Urinary bladder (tissue), 4 donors: ENCODE measurements around the gene ENTPD6. TPM values are rescaled to one million over a fixed set of nuclear protein-coding genes. Genes with fewer than 3 reads are reported as not detected.

ENCODE experiments used
- DNase-seq: peaks from one replicate; pipeline ENCODE4 v3.0.0-alpha.2; 2015; ENCODE audit errors: extremely low spot score
- H3K27ac ChIP-seq: one replicate; pipeline ENCODE4 v1.5.1; 2013; ENCODE audit warnings: low read depth, mild to moderate bottlenecking, moderate library complexity
- H3K36me3 ChIP-seq: one replicate; pipeline ENCODE4 v1.6.1; 2013; ENCODE audit warnings: mild to moderate bottlenecking, moderate library complexity; ENCODE audit not compliant: insufficient read depth
- H3K4me1 ChIP-seq: one replicate; pipeline ENCODE4 v1.6.1; 2013; ENCODE audit warnings: mild to moderate bottlenecking, moderate library complexity; ENCODE audit not compliant: insufficient read depth
- H3K4me3 ChIP-seq: one replicate; pipeline ENCODE4 v1.5.1; 2013; ENCODE audit warnings: low read depth, low read length
- WGBS: extraction: QIAGEN DNeasy Blood & Tissue Kit; methylation state at CpG from one replicate; pipeline ENCODE4 v1.1.7; 2013; 5-methylcytosine and 5-hydroxymethylcytosine counted together
- polyA plus RNA-seq: library from polyadenylated mRNA; stranded (reverse); fragments of 200-250 nt; gene quantifications from one replicate; pipeline ENCODE4 v1.2.3, GENCODE V29; 2013
- total RNA-seq: library from RNA; depleted of rRNA; stranded (reverse); fragments of >200 nt; gene quantifications from one replicate; pipeline ENCODE4 v1.2.3, GENCODE V29; 2014
- donor health status: healthy with polysubstance abuse.
- donor health status: healthy.

ENTPD6 gene
- total and polyA plus RNA-seq, 2 donors: 19.2 to 45.4 TPM

DNA sequence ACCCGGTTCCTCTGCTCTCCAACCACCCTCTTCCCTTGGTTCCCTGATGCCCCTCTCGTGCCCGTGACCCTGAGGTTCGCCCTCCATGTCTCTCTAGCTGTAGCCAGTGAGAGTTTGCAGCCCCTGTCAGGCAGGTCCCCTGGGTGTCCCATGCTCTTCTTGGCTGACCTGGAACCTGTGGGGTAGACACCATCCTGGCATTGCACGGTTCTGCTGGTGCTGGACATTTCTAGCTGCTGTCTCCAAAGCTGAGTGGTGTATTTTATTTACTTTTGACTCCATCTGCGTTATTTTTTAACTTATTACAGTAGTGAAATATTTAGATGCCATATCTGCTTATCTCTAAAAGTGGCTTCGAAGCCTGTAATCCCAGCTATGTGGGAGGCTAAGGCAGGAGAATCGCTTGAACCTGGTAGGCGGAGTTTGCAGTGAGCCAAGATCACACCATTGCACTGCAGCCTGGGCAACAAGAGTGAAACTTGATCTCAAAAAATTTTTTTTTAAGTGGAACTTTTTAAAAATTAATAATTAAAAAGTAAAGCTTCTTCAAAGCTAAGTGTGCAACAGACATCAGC lies 12.5 kb downstream of the ENTPD6 start:
- H3K36me3 ChIP-seq: no peaks in the 10 kb centered on the region
- H3K27ac ChIP-seq: no peak overlapping the region
- no peak for DNase-seq
- no peaks in the 10 kb centered on the region for H3K4me1 ChIP-seq
- no peak overlapping the region for H3K4me3 ChIP-seq
- WGBS: 76% methylated on average over 9 of the region's 9 CpGs

DNA sequence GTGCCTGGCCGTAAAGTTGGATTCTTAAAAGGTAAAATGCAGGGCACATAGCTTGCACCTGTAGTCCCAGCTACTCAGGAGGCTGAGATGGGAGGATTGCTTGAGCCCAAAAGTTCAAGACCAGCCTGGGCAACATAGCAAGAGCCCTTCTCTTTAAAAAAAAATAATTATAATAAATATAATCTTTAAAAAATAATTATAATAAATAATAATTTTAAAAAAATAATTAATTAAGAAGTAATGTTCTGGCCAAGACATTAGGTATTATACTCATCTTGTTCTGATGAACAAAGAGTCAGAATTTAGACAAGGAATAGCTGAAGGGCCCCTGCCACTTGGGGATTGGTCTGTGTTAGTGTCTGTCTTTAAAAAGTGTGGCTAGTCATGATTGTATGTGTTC lies 13.9 kb downstream of the ENTPD6 start:
- 94% methylated on average over 1 of the region's 1 CpG for WGBS
- no peak overlapping the region for H3K27ac ChIP-seq
- H3K36me3 ChIP-seq: no peaks in the 10 kb centered on the region
- H3K4me1 ChIP-seq: no peaks in the 10 kb centered on the region
- no peak overlapping the region for H3K4me3 ChIP-seq
- DNase-seq: no peak

DNA sequence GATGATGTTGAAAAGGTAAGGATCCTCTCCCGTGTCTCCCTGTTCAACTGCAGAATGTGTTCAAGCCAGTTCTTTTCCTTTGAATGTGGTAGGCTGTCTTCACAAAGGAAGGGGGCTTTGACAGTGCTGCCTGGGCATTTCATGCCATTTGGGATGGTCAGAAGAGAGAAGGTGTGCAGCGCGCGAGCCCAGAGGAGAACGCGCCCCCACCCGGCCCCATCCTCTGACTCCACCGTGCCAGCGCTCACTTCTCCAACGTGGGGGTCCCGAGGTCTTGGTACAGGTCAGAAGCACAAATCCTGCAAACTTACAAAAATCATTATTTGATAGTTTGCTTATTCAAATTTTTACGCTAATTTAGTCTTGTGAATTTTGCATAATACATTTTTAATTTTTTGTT lies 14.4 kb downstream of the ENTPD6 start:
- H3K36me3 ChIP-seq: no peaks in the 10 kb centered on the region
- WGBS: 97% methylated on average over 12 of the region's 12 CpGs

DNA sequence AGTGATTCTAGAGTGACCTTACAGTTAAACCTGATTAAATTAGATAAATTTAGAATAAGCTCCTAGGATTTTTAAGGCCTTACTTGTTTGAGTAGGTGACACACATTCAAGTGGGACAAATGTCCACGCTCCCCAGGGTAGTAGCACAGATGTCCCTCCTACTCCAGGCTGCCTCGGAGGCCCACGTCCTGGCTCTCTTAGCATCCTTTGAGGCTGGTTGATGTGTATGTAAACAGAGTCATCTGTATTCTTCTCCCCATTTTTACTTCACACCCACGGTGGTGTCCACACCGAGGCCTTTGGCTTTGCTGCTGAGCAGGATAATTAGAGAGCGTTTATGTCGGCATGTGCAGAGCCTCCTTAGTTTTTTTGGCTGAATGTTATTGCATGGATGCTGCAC lies 15.8 kb downstream of the ENTPD6 start:
- no peak for DNase-seq
- 92% methylated on average over 7 of the region's 7 CpGs for WGBS
- H3K4me3 ChIP-seq: no peak overlapping the region
- H3K36me3 ChIP-seq: no peaks in the 10 kb centered on the region
- H3K4me1 ChIP-seq: no peaks in the 10 kb centered on the region
- no peak overlapping the region for H3K27ac ChIP-seq

More for the DNA sequence above, 14.4 kb downstream of the ENTPD6 start:
- H3K4me3 ChIP-seq: no peak overlapping the region
- H3K27ac ChIP-seq: no peak overlapping the region
- DNase-seq: no peak
- no peaks in the 10 kb centered on the region for H3K4me1 ChIP-seq

DNA sequence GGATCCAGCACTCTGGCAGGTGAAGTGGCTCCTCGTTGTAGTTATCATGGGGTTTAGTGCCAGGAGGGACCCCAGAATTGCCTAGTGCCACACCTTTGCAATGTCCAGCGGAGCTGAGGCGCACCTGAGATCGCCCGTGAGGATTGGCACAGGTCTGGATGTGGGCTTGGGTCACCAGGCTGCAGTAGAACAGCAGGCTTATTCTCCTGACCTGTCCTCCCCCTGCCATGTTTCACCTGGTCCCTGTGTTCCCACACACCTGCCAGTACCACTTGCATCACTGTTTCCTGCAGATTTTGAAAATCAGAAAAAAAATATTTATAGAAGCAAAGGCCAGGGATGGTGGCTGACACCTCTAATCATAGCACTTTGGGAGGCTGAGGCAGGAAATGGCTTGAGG lies 16.7 kb downstream of the ENTPD6 start:
- Histone ChIP-seq H3K36me3 (no peaks in the 10 kb centered on the region), H3K27ac (no peak overlapping the region), H3K4me1 (no peaks in the 10 kb centered on the region), H3K4me3 (no peak overlapping the region)
- 94% methylated on average over 5 of the region's 5 CpGs for WGBS
- no peak for DNase-seq

DNA sequence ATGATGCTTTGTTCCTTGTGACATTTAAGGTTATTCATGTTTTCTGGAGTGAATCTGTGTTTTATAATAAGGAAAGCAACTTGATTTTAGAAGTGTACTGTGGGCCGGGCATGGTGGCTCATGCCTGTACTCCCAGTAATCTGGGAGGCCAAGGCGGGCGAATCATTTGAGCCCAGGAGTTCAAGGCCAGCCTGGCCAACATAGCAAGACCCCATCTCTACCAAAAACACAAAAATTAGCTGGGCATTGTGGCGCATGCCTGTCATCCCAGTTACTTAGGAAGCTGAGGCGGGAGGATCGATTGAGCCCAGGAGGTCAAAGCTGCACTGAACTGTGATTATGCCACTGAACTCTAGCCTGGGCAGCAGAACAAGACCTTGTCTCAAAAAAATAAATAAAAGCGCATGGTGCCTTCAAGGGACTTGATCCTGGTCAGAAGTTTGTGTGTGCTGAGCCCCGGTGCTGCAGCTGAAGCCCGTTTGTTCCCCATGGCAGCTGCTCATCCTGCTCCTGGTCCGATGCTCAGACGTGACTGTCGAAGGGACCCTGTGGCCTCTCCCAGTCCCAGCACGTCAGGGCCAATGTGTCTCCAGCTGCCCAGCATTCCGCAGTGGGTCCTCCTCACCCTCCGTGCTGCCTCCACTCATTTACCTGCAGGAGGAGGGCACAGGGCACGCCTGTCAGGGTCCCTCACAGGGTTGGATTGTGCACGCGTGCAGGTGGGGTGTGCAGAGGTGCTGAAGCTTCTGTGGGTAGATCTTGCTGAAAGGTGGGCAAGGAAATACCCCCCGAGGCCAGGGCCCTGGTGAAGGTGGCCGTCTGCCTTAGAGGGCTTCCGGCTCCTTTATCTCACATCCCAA lies 18.3 kb downstream of the ENTPD6 start:
- Histone ChIP-seq H3K36me3 (no peaks in the 10 kb centered on the region), H3K4me3 (no peak overlapping the region), H3K4me1 (no peaks in the 10 kb centered on the region), H3K27ac (no peak overlapping the region)
- 95% methylated on average over 21 of the region's 21 CpGs for WGBS
- DNase-seq: no peak

DNA sequence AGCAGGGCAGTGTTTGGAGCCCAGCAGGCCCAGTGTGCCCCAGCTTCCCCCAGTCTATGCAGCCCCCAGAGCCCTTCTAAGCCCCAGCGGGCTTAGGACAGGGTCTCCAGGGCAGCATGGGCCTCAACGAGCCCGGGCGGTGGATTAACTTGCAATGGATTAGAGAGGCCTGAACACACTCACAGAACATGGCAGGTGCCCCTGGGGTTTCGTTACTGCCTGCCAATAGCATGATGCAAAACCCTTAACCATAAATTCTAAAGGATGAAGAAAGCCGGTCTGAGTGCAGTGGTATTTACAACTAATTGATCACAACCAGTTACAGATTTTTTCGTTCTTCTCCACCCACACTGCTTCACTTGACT lies 18.9 kb downstream of the ENTPD6 start:
- Histone ChIP-seq H3K27ac (no peak overlapping the region), H3K36me3 (no peaks in the 10 kb centered on the region), H3K4me1 (no peaks in the 10 kb centered on the region), H3K4me3 (no peak overlapping the region)
- 88% methylated on average over 7 of the region's 7 CpGs for WGBS
- no peak for DNase-seq

GRCh38 chr20:25214819-25215218 lies 19.3 kb downstream of the ENTPD6 start:
- DNase-seq: no peak
- 95% methylated on average over 7 of the region's 7 CpGs for WGBS
- Histone ChIP-seq H3K4me1 (no peaks in the 10 kb centered on the region), H3K36me3 (no peaks in the 10 kb centered on the region), H3K4me3 (no peak overlapping the region), H3K27ac (no peak overlapping the region)

- Histone ChIP-seq H3K4me3 (no peak overlapping the region), H3K27ac (no peak overlapping the region), H3K4me1 (no peaks in the 10 kb centered on the region), H3K36me3 (no peaks in the 10 kb centered on the region)
- no peak for DNase-seq
- WGBS: 95% methylated on average over 10 of the region's 10 CpGs
These were observed 20.0 kb downstream of the ENTPD6 start for GRCh38 chr20:25215521-25215920.

DNA sequence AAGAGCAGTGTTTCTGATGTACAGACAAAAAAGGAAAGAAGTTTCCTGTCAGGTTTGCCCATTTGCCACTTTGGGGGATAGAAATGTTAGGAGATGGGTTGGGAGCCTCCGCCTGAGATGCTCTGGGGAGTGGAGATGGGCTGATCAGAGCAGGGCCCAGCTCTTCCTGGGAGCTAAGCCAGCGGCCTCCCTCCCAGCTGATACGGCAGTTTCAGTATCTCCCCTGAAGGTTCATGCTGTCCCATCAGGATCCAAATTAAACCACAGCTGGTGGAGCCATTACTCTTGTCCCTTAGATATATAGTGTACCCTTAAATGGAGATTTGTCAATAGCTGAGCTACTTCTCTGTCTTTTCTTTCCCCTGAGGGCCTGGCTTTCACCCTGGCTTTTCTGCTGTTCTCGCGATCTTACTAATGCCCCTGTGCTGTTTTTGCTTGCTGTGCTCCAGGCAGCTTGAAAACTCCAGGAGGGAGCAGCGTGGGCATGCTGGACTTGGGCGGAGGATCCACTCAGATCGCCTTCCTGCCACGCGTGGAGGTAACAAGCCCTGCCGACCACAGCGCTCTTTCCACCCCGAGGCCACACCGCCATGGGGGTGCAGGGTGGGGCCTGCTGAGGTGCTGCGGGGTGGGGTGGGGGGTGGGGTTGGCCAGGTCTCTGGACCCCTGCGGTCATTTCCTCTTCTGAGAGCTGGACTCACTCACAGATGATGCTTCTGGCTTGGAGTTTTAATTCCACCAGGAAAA lies 20.9 kb downstream of the ENTPD6 start:
- 89% methylated on average over 16 of the region's 16 CpGs for WGBS
- Histone ChIP-seq H3K27ac (no peak overlapping the region), H3K4me3 (no peak overlapping the region), H3K36me3 (no peaks in the 10 kb centered on the region), H3K4me1 (no peaks in the 10 kb centered on the region)
- DNase-seq: no peak

DNA sequence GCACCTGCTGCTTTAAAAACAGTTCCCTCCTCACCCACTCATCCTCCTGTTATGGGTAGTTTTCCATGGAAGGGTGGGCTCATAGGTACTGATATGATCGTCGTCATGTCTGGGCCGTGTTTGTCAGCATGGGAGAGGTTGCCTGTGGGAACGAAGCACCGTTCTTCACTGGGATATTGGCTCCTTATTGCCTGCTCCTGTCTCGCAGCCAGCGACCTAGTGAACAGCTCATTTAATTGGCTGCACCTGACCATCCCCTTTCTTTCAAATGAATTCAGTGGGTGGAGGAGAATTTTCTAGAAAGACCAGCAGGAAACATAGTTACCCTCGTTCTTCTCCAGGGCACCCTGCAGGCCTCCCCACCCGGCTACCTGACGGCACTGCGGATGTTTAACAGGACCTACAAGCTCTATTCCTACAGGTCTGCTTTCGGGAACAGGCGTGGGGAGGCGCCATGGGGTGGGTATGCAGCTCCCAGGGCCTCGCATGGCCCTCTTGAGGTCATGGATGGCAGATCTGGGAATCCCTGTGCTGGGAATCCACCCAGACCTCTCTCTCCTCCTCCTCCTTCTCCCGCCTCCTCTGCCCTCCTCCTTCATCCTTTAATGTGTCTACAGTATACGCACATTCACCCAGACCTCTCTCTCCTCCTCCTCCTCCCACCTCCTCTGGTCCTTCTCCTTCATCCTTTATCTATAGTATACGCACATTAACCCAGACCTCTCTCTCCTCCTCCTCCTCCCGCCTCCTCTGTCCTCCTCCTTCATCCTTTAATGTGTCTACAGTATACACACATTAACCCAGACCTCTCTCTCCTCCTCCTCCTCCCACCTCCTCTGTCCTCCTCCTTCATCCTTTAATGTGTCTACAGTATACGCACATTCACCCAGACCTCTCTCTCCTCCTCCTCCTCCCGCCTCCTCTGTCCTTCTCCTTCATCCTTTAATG lies 21.9 kb downstream of the ENTPD6 start:
- WGBS: 91% methylated on average over 21 of the region's 21 CpGs
- no peaks in the 10 kb centered on the region for H3K36me3 ChIP-seq
- H3K4me3 ChIP-seq: no peak overlapping the region
- H3K4me1 ChIP-seq: no peaks in the 10 kb centered on the region
- H3K27ac ChIP-seq: no peak overlapping the region
- DNase-seq: no peak

- 91% methylated on average over 8 of the region's 8 CpGs for WGBS
- no peak for DNase-seq
These were observed 22.6 kb downstream of the ENTPD6 start for GRCh38 chr20:25218109-25218486.

DNA sequence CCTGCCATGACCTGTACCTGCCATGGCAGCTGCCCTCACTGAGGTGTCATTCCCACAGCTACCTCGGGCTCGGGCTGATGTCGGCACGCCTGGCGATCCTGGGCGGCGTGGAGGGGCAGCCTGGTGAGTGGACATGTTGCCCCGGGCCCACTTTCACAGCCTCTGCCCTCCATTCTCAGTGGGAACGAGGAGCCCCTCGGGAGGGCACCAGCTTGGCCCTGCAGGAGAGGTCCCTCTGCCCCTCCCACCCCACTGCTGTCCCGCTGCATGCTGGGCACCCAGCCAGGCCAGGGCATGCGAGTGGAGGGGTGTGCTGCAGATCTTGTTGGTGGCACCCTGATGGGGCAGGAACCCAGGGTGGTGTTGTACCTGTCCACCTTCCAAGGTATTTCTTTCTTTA lies 23.0 kb downstream of the ENTPD6 start:
- Histone ChIP-seq H3K27ac (no peak overlapping the region), H3K36me3 (no peaks in the 10 kb centered on the region), H3K4me1 (no peaks in the 10 kb centered on the region), H3K4me3 (no peak overlapping the region)
- DNase-seq: no peak
- 87% methylated on average over 12 of the region's 12 CpGs for WGBS

More at GRCh38 chr20:25218109-25218486, 22.6 kb downstream of the ENTPD6 start:
- no peak overlapping the region for H3K4me3 ChIP-seq
- H3K27ac ChIP-seq: no peak overlapping the region
- H3K36me3 ChIP-seq: no peaks in the 10 kb centered on the region
- no peaks in the 10 kb centered on the region for H3K4me1 ChIP-seq
